ENCODE data around the gene ST6GALNAC3.
A peak's percentile ranks its signal among the peaks of the same experiment; 100 is the strongest.

ST6GALNAC3 gene

DNA sequence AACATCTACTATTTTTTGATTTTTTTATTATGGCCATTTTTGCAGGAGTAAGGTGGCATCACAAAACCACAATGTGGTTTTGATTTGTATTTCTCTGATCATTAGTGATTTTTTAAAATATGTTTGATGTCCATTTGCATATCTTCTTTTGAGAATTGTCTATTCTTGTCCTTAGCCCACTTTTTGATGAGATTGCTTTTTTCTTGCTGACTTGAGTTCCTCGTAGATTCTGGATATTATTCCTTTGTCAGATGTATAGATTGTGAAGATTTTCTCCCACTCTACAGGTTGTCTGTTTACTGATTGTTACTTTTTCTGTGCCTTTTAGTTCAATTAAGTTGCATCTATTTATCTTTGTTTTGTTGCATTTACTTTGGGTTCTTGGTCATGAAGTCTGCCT is 375.7 kb downstream of the ST6GALNAC3 start:
- DNase-seq (ENCODE audit: low read depth): no peak

DNA sequence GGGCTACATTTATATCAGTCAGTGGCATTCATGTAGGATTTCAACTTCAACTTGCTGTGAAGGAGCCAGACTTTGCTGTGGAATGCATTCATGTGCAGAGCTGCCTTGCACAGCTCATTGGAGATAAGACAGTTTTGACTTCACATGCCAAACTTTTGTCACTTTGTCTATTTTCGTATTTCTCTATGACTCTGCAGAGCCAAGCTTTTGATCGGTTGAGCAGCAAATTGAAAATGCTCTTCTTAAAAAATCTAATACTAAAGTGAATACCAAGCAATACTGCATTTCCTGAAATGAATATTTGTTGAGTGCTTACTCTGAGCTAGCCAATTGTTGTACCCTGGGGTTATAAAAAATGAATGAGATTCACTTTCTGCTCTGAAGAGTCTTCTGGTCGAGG is 388.7 kb downstream of the ST6GALNAC3 start:
- DNase-seq (ENCODE audit: low read depth): no peak

DNA sequence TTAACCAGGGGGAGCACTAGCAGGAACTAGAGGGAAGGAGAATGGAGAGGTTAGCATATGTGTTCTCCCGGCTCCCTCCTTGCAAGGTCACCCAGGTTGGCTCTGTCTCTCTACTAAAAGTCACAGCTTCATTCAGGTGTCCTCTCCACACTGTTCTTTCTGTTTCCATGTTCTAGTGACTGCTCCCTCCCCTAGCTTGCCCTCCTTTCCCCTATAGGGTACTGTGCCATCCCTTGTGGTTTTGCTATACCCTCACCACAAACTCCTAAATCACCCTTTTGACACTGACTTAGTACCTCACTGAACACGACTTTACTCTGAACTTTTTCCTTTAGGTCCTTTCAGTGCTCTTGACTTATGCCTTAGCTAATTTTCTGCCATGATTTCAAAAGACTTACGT is 389.3 kb downstream of the ST6GALNAC3 start:
- no peak for DNase-seq (ENCODE audit: low read depth)

DNA sequence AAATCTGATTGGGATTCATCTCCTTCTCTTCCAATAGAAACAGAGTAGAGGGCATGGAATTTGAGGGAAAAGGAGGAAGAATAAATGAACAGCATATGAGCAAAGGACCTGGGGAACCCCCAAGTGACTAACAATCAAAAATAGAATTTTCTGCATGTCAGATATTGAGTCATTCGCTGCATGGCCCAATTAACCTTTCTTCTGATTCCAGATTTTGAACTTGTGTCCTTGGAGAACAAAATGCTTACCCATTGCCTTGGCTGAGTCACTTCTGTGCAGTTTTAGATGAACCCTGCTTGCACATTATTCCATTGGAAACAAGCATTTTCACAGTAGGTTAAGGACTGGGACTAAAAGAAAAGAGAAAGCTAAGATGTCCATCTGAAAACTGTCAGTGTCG is 390.5 kb downstream of the ST6GALNAC3 start:
- DNase-seq (ENCODE audit: low read depth): peak; percentile 35

DNA sequence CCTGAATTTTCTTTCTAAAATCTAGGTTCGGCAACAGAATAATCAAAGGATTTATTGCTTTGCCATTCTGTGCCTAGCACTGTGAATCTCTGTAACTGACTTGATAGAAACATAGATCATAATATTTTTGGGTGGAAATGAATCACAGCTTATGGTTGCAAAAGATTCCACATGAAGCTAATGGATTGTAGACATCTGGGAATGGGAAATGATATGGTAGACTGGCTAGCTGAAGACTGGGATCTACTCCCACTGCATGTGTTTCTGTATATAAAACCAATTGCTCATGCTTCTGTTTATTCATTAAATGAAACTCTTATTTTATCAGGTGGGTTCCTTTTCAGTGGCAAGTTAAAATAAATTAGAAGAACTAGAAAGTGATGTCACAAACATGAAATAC is 395.6 kb downstream of the ST6GALNAC3 start:
- DNase-seq (ENCODE audit: low read depth): no peak

DNA sequence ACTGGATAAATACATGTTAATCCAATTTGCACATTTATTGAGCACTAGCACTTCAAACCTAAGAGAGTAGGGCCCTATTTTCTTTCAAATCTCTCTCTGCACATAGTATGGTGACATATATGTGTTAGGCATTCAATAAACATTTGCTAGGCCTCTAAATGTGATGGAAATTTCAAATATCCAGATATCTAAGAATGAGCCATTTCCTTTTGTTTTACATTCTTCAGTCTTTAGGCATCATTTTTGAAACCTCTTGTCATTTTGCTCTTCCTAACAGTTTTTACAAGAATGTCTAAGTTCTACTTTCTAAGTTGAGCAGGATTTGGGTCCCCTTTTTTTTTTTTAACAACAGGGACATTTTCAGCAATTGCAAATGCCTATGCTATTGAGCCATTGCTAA is 397.0 kb downstream of the ST6GALNAC3 start:
- DNase-seq (ENCODE audit: low read depth): no peak

DNA sequence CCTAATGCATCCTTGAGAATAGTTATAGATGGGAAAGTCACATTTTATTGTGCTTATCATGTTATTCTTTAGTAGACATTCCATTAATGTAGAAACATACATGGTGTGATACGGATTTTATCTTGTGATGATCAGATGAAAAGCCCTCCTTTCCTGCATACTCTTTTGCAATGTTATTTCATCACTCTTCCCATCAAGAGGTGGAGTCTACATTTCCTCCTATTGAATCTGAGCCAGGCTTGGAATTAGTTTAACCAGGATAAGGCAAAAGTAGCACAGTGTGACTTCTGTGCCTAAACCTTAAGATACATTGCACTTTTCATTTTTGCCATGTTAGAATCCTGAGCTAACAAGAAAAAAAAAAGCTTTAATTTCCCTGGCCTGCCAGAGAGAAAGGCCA is 399.0 kb downstream of the ST6GALNAC3 start:
- DNase-seq (ENCODE audit: low read depth): no peak

DNA sequence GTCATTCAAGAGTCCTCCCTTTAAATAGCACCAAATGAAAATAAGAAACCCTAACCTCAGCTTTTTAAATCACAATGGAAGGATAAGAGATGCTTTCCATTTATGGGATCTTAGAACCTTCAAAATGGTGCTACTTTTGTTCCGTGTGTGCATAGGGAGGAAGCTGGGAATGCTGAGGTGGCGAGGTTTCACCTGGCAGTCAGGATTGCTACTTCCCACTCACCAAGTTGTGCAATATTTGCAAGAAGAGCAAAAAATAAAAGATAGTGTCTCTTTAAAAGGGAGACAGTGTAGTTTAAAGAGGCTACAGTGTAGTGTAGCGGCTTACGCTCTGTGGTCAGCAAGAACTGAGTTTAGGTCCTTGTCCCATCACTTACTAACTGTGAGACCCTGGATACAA is 400.4 kb downstream of the ST6GALNAC3 start:
- no peak for DNase-seq (ENCODE audit: low read depth)

DNA sequence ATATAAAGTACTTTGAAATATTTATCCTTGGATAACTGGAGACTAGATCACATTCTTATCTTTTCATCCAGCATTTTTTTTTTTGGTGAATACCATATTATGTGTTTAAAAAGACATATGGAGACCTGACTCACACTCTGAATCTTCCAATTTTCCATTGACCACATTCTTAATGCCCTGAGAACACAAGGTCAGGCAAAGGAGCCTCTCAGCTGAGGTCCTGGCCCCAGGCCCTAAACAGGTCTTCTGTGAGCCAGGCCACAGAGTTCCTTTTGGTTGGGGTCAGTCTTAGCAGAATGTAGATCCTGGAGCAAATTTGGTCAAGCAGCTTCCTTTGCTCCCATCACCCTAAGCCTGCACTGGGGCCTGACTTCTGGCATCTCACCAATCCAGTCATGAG is 402.6 kb downstream of the ST6GALNAC3 start:
- DNase-seq (ENCODE audit: low read depth): no peak

DNA sequence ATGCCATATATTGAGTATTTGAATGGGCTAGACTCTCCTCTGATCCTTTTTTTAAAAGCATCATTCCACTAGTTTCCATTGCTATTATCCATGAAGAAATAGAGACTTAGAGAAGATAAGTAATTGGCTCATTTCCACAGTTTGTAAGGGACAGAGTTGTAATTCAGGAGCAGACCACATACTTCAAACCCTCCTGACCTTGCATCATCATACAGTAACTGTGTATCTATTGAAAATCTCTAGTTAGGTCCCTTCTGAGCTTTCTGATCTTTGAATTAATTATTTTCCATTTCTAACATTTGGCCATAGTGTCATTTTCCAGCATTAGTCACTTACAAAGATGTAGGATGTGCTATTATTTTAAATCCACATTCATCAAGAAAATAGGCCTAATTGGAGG is 406.3 kb downstream of the ST6GALNAC3 start:
- no peak for DNase-seq (ENCODE audit: low read depth)

DNA sequence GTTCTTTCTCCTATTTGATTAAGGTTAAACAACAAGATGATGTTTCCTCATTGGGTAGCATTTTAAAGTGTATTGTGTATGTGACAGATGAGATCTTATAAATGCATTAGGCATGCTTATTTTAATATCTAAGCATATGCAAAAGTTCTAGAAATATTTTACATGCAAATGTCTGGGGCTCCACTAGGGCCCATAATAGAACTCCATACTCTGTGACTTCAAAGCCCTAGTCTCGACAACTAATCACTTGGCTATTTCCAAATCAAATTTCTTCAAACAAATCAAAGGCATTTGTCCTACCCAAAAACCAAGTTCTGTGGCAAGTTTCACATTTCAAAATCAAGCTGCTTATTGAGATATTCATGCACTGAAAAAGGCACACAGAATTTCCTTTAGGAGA is 407.1 kb downstream of the ST6GALNAC3 start:
- DNase-seq (ENCODE audit: low read depth): no peak

DNA sequence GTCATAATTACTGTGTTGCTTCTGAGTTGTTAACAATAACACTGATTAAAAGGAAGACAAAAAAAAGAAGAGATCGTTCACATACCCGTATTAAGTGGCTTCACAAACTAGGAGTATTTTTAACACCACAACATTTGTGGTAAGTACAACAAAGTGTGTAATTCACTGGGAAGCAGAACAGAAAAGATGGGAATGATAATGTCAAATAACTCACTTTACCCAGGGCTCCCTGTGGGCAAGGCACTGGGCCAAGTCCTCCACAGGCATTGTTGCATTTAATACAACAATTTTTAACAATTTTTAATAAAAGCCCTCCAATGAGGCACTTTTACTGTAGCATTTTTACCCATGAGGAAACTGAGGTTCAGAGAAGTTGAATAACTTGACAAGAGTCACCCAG is 407.7 kb downstream of the ST6GALNAC3 start:
- DNase-seq (ENCODE audit: low read depth): no peak

DNA sequence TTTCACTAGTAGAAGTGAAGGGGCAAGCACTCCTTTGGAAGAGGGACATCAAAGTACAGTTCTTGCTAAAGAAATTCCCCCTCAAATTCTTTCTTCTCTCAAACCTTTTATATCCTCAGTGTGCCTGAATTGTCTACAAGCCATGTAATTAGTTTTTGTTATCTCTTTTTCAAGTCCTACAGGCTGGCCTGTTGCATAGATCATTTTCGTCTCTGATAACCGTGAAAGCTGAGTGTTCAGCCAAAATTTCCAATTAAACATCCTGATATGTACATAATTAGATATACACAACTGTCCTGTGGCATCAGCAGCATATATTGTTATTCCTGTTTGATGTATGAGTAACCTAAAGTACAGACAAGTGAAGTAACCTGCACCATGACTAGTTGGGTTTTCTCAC is 417.2 kb downstream of the ST6GALNAC3 start:
- DNase-seq (ENCODE audit: low read depth): no peak

DNA sequence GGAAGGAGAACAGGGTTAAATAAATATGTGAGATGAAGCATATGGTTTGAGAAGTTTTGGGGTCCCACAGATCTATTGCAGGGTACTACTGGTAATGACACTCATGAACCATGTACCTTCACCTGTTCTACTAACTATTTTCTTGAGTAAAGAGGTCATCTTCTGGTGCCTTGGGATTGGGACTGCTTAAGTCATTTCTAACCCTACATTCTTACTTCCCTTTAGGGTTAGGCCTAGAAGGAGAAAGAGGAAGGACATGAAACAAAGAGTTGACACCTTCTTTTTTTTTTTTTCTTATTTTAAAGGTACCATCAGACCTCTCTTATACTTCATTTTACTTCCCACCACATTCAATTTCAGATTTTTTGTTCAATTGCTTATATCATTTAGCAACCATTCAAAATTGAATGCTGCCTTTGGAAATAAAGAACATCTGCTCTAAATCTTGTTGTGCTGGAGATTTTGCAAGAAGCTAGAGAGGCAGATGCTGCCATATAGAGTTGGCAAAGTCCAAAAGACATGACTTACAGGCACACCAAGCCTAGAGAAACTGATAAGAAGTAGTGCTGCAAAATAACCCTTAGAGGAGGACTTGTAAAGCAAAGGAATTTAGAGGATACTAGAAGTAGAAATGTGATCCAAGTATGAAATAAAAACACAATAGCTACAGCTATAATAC is 418.3 kb downstream of the ST6GALNAC3 start:
- peak; percentile 32 for DNase-seq (ENCODE audit: low read depth)

DNA sequence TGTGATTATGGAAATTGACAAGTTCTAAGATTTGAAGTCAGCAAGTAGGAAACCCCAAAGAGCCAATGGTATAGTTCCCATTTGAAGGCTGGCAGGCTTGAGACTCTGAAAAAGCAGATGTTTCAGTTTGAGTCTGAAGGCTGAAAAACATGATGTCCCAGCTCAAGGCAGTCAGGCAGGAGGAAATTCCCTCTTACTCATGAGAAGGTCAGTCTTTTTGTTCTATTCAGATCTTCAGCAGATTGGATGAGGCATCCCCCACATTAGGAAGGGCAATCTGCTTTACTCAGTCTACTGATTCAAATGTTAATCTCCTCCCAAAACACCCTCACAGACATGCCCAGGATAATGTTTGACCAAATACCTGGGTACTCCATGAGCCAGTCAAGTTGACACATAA is 420.3 kb downstream of the ST6GALNAC3 start:
- DNase-seq (ENCODE audit: low read depth): no peak

DNA sequence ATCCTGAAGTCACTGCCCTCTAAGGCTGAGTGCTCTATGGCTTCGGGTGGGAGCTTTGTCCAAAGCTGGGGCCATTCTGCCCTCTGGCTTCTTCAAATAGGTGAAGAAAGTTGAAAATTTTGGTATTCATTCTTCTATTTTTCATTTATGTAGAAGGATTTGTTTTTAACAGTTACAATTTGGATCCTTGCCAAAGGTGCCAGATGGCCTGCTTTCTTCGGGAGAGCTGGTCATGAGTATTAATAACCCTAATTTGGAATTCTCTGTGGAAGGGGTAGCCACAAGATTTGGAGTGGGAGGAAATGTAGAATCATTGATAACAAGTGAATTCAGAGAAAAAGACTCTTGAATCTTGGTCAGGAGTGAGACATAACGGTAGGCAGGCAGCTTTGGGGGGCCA is 422.3 kb downstream of the ST6GALNAC3 start:
- DNase-seq (ENCODE audit: low read depth): no peak

DNA sequence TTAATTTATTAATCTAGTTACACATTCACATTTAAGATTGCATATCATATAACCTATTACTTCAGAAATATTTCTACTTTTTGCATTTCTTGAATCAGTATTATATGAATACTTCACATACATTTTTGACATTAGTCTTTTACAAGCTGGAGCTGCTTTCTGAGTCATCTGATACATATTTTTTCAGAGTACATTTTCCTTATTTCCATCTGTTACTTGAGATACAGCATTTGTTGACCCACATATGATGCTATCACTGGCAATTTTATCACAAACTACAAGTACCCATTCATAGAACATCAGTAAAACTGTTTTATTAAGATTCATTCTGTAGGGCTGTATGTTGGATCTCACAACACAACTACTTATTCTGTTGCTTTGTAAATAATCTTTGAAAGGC is 425.6 kb downstream of the ST6GALNAC3 start:
- DNase-seq (ENCODE audit: low read depth): no peak

DNA sequence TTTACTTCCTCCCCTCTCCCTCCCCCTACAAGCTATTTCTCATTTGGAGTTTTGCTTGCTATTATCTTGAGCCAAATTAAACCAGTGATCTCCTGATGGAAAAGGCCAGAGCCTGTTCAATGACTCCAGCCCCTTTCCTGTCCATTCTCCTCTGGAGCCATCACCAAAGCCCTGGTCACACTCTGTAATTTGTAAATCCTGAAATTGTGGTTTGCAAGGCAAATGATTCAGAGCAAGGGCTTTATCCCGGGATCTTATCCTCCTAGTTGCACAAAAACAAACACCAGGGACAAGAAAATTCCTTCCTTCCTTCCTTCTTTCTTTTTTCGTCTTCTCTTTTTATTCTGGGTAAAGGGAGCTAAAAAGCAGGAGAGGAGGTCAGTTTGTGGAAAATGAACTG is 426.6 kb downstream of the ST6GALNAC3 start:
- no peak for DNase-seq (ENCODE audit: low read depth)

DNA sequence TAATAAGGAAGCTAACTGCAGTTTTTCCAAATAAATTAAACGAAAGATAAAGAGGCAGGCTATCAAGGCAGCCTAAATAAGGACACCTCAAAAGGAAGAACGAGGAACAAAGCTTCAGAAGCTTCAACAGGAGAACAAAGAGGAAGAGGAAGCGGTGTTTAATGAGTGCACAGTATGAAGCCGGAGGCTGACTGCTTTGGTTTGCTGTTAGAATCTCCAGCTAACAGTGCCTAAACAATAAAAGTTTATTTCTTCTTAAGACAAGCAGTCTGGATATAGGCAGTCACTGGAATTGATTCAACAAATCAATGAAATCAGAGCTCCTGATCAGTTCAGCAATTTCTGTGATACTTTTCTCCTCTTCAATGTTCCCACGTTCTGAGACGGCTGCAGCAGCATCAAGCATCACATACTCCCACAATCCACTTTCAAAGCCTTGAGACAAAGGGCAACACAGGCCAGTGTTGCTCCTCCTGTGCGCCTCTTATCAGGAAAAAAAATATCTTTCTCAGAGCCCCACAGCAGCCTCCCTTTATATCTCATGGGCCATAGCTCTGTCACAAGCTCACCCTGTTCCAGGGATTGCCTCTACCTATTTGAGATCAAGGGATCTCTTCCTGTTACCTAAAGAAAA is 427.2 kb downstream of the ST6GALNAC3 start:
- no peak for DNase-seq (ENCODE audit: low read depth)

DNA sequence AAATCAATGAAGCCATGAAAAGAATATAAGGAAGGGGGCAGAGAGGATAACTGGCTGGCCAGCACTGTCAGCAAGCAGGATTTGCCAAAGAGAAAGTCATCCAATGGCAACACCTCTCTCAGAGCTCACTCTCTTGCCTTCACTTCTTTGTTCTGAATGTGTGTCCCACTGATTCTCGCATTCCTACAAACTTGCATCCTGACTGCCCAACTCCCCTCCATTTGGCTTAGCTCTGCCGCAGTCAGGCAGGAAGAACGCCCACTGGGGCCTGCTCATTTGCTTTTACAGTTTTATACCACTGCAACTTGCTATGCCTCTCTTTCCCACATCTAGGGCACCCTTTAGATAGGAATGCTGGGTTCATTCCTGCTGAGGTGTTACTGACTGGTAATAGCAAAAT is 428.6 kb downstream of the ST6GALNAC3 start:
- DNase-seq (ENCODE audit: low read depth): no peak

DNA sequence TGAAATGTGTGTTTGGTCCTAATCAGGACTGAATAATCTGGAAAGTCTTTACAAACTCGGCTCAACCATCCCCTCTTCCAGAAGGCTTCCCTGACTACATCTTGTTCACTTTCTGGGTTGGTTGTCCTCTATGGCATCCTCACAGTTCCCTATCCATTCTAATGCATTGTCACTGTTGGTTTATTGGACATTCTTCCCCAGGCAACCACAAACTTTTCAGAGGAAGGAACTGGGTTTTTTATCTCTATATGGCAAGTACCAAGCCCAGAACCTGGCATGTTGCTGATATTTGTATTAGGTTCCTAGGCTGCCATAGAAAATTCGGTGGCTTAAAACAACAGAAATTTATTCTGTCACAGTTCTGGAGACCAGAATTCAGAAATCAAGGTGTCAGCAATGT is 429.2 kb downstream of the ST6GALNAC3 start:
- DNase-seq (ENCODE audit: low read depth): no peak

DNA sequence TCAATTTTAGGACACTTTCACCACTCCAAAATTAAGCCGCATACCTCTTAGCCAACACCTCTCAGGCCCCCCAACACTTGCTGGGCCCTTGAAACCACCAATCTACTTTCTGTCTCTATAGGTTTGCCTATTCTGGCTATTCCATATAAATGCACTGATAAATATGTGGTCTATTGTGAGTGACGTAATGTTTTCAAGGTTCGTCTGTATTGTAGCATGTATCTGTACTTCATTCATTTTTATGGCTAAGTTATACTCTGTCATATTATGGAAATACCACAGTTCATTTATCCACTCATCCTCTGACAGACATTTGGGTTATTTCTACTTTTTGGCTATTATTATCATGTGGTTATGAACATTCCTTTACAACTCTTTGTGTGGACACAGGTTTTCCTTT is 432.8 kb downstream of the ST6GALNAC3 start:
- no peak for DNase-seq (ENCODE audit: low read depth)

DNA sequence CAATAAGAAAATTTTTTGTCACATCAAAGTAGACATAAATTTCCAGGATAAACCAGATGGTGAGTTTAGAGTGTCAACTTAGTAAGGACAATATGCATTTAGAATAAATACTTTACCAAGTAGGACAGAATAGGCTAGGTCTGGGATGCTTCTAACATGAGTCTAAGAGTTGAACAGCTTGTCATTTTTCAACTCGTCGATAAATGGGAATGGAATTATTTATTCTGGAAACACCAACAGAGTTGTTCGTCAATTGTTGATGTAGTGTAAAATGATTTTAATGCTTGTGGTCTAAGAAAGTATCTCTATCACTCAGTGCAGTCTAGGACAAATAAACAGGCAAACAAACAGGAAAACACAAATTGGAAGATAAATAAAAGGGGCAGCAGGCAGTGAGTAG is 434.3 kb downstream of the ST6GALNAC3 start:
- peak; percentile 7 for DNase-seq (ENCODE audit: low read depth)

All from fibroblast of gingiva (primary cell).